Activated CD4-positive, alpha-beta T cell treated with anti-CD3 and anti-CD28 coated beads for 48 hours (primary cell): ENCODE measurements around the gene NAV1.
"Not testable (repeated sequence)": the region's sequence is repeated elsewhere in the genome, so short reads cannot be mapped to it uniquely, and the experiment has no call there.

Source experiments
- DNase-seq: peaks from one replicate; pipeline ENCODE4 v3.0.0-alpha.2; 2020

NAV1 gene

GRCh38 chr1:201566529-201566823 lies 27.5 kb downstream of the NAV1 start:
- no peak for DNase-seq

- no peak for DNase-seq
These were observed 28.2 kb downstream of the NAV1 start for GRCh38 chr1:201566933-201567801.

- DNase-seq: no peak
These were observed 29.3 kb downstream of the NAV1 start for GRCh38 chr1:201568265-201568664.

- DNase-seq: no peak
These were observed 29.9 kb downstream of the NAV1 start for GRCh38 chr1:201568859-201569294.

GRCh38 chr1:201570181-201570885 lies 31.4 kb downstream of the NAV1 start:
- DNase-seq: no peak

- no peak for DNase-seq
These were observed 32.1 kb downstream of the NAV1 start for GRCh38 chr1:201570886-201571624.

GRCh38 chr1:201573030-201573429 lies 34.1 kb downstream of the NAV1 start:
- DNase-seq: no peak

- DNase-seq: no peak
These were observed 35.0 kb downstream of the NAV1 start for GRCh38 chr1:201573923-201574322.

- DNase-seq: no peak
These were observed 37.0 kb downstream of the NAV1 start for GRCh38 chr1:201575912-201576311.

- DNase-seq: no peak
These were observed 38.0 kb downstream of the NAV1 start for GRCh38 chr1:201576914-201577313.

- no peak for DNase-seq
These were observed 39.3 kb downstream of the NAV1 start for GRCh38 chr1:201578008-201578888.

GRCh38 chr1:201581371-201581770 lies 42.4 kb downstream of the NAV1 start:
- not testable (repeated sequence) for DNase-seq

- DNase-seq: no peak
These were observed 43.9 kb downstream of the NAV1 start for GRCh38 chr1:201582705-201583442.

GRCh38 chr1:201583663-201584062 lies 44.7 kb downstream of the NAV1 start:
- DNase-seq: no peak

- no peak for DNase-seq
These were observed 45.7 kb downstream of the NAV1 start for GRCh38 chr1:201584471-201585092.

- no peak for DNase-seq
These were observed 46.2 kb downstream of the NAV1 start for GRCh38 chr1:201585093-201585483.

- no peak for DNase-seq
These were observed 47.0 kb downstream of the NAV1 start for GRCh38 chr1:201585901-201586300.

- DNase-seq: no peak
These were observed 47.9 kb downstream of the NAV1 start for GRCh38 chr1:201586806-201587205.

- DNase-seq: no peak
These were observed 48.8 kb downstream of the NAV1 start for GRCh38 chr1:201587729-201588128.
